Mucosa of stomach (tissue), 1 donor: Measurements from ENCODE around the gene GH2.
"Not testable (repeated sequence)": the region's sequence is repeated elsewhere in the genome, so short reads cannot be mapped to it uniquely, and the experiment has no call there.

Experiments used
- H3K27me3 ChIP-seq: one replicate; pipeline ENCODE4 v1.7.0; 2013; ENCODE audit warnings: mild to moderate bottlenecking, low read length; ENCODE audit not compliant: control insufficient read depth, insufficient read depth
- H3K36me3 ChIP-seq: one replicate; pipeline ENCODE4 v1.7.0; 2013; ENCODE audit warnings: low read length; ENCODE audit not compliant: control insufficient read depth, insufficient read depth
- H3K4me1 ChIP-seq: one replicate; pipeline ENCODE4 v1.7.0; 2013; ENCODE audit warnings: mild to moderate bottlenecking, low read length; ENCODE audit not compliant: control insufficient read depth, insufficient read depth
- H3K4me3 ChIP-seq: one replicate; pipeline ENCODE4 v1.7.0; 2013; ENCODE audit warnings: low read length
- H3K9ac ChIP-seq: one replicate; pipeline ENCODE4 v1.7.0; 2013; ENCODE audit warnings: mild to moderate bottlenecking, low read length, moderate library complexity
- H3K9me3 ChIP-seq: one replicate; pipeline ENCODE4 v1.7.0; 2013; ENCODE audit warnings: mild to moderate bottlenecking, low read length, moderate library complexity; ENCODE audit not compliant: control insufficient read depth
- donor health status: Pancreatic carcinoma.

The GH2 gene

GRCh38 chr17:63919311-63919723, 37.6 kb upstream of the GH2 start:
- Histone ChIP-seq H3K9ac (no peak overlapping the region), H3K27me3 (peaks cover 10% of the 10 kb centered on the region), H3K9me3 (no peaks in the 10 kb centered on the region), H3K4me3 (no peak overlapping the region), H3K4me1 (no peaks in the 10 kb centered on the region), H3K36me3 (no peaks in the 10 kb centered on the region)

GRCh38 chr17:63918789-63919305, 37.1 kb upstream of the GH2 start, which contains the start of gene GH1:
TSS of gene GH1 (minus strand) at chr17:63918839. CDS start at chr17:63918776, 63 bp downstream.
- not testable (repeated sequence) for H3K27me3 ChIP-seq, H3K9ac ChIP-seq, H3K4me1 ChIP-seq, H3K9me3 ChIP-seq, H3K36me3 ChIP-seq, H3K4me3 ChIP-seq

- Histone ChIP-seq H3K9me3 (no peaks in the 10 kb centered on the region), H3K27me3 (peaks cover 10% of the 10 kb centered on the region), H3K4me3 (no peak overlapping the region), H3K36me3 (no peaks in the 10 kb centered on the region), H3K9ac (no peak overlapping the region), H3K4me1 (no peaks in the 10 kb centered on the region)
Observed at GRCh38 chr17:63918305-63918704, 36.6 kb upstream of the GH2 start.

GRCh38 chr17:63917646-63918045, 35.9 kb upstream of the GH2 start:
- Histone ChIP-seq H3K9ac (no peak overlapping the region), H3K27me3 (peaks cover 10% of the 10 kb centered on the region), H3K36me3 (no peaks in the 10 kb centered on the region), H3K4me1 (no peaks in the 10 kb centered on the region), H3K9me3 (no peaks in the 10 kb centered on the region), H3K4me3 (no peak overlapping the region)

GRCh38 chr17:63917206-63917605, 35.5 kb upstream of the GH2 start:
- H3K27me3 ChIP-seq, H3K36me3 ChIP-seq, H3K9me3 ChIP-seq, H3K4me3 ChIP-seq, H3K9ac ChIP-seq, H3K4me1 ChIP-seq: not testable (repeated sequence)

GRCh38 chr17:63916566-63917185, 34.9 kb upstream of the GH2 start:
- Histone ChIP-seq H3K9me3 (no peaks in the 10 kb centered on the region), H3K4me1 (no peaks in the 10 kb centered on the region), H3K27me3 (peaks cover 10% of the 10 kb centered on the region), H3K4me3 (no peak overlapping the region), H3K36me3 (no peaks in the 10 kb centered on the region), H3K9ac (no peak overlapping the region)

- not testable (repeated sequence) for H3K4me1 ChIP-seq, H3K9me3 ChIP-seq, H3K36me3 ChIP-seq, H3K4me3 ChIP-seq, H3K9ac ChIP-seq
- H3K27me3 ChIP-seq, result peaks cover 17% of the 10 kb centered on the region
Observed at GRCh38 chr17:63915753-63916152, 34.0 kb upstream of the GH2 start.

- Histone ChIP-seq H3K27me3 (peaks cover 16% of the 10 kb centered on the region), H3K4me3 (no peak overlapping the region), H3K36me3 (no peaks in the 10 kb centered on the region), H3K9ac (no peak overlapping the region), H3K4me1 (no peaks in the 10 kb centered on the region), H3K9me3 (no peaks in the 10 kb centered on the region)
Observed at GRCh38 chr17:63914471-63914870, 32.7 kb upstream of the GH2 start.

- no peak overlapping the region for H3K9ac ChIP-seq
- H3K36me3 ChIP-seq, result no peaks in the 10 kb centered on the region
Observed at GRCh38 chr17:63911657-63912100, 29.9 kb upstream of the GH2 start.

GRCh38 chr17:63911041-63911635, 29.4 kb upstream of the GH2 start, which contains the start of gene CSHL1:
TSS of gene CSHL1 (minus strand) at chr17:63911258. CDS start at chr17:63911196, 62 bp downstream.
- H3K9me3 ChIP-seq, result no peaks in the 10 kb centered on the region
- no peak within 1 kb of the TSS for H3K9ac ChIP-seq
- H3K36me3 ChIP-seq, result no peaks in the 10 kb centered on the region
- H3K4me3 ChIP-seq, result no peak within 1 kb of the TSS
- H3K4me1 ChIP-seq, result no peaks in the 10 kb centered on the region
- peaks cover 7% of the 10 kb centered on the region for H3K27me3 ChIP-seq

More at GRCh38 chr17:63911657-63912100, 29.9 kb upstream of the GH2 start:
- Histone ChIP-seq H3K9me3 (no peaks in the 10 kb centered on the region), H3K4me1 (no peaks in the 10 kb centered on the region), H3K4me3 (no peak overlapping the region), H3K27me3 (peaks cover 7% of the 10 kb centered on the region)

- H3K4me1 ChIP-seq, result no peaks in the 10 kb centered on the region
- no peak overlapping the region for H3K4me3 ChIP-seq
- no peaks in the 10 kb centered on the region for H3K9me3 ChIP-seq
- no peak overlapping the region for H3K9ac ChIP-seq
- peaks cover 7% of the 10 kb centered on the region for H3K27me3 ChIP-seq
- no peaks in the 10 kb centered on the region for H3K36me3 ChIP-seq
Observed at GRCh38 chr17:63910096-63910495, 28.4 kb upstream of the GH2 start.

- not testable (repeated sequence) for H3K36me3 ChIP-seq, H3K4me1 ChIP-seq, H3K4me3 ChIP-seq, H3K27me3 ChIP-seq, H3K9ac ChIP-seq, H3K9me3 ChIP-seq
Observed at GRCh38 chr17:63909586-63909985, 27.8 kb upstream of the GH2 start.
